GM12891 (cell line): Measurements from ENCODE around the gene IFNE.

Source experiments
- PAX5 ChIP-seq: IDR thresholded peaks from 2 replicates; pipeline ENCODE4 v1.6.1; 2011; ENCODE audit warnings: low read length, moderate library complexity, mild to moderate bottlenecking; ENCODE audit not compliant: insufficient read depth, severe bottlenecking
- POLR2A ChIP-seq: IDR thresholded peaks from 2 replicates; pipeline ENCODE4 v1.6.1; 2011; ENCODE audit warnings: low read depth, low read length, control low read depth
- POLR2AphosphoS5 ChIP-seq: IDR thresholded peaks from 2 replicates; pipeline ENCODE4 v1.6.1; 2011; ENCODE audit warnings: low read depth, low read length, control low read depth
- POU2F2 ChIP-seq: IDR thresholded peaks from 2 replicates; pipeline ENCODE4 v1.6.1; 2011; ENCODE audit warnings: low read depth, mild to moderate bottlenecking, control low read depth, low read length, moderate library complexity
- SPI1 ChIP-seq: IDR thresholded peaks from 2 replicates; pipeline ENCODE4 v1.6.1; 2011; ENCODE audit warnings: low read depth, low read length, control low read depth
- TAF1 ChIP-seq: IDR thresholded peaks from 2 replicates; pipeline ENCODE4 v1.6.1; 2011; ENCODE audit warnings: low read depth, low read length, control low read depth

DNA sequence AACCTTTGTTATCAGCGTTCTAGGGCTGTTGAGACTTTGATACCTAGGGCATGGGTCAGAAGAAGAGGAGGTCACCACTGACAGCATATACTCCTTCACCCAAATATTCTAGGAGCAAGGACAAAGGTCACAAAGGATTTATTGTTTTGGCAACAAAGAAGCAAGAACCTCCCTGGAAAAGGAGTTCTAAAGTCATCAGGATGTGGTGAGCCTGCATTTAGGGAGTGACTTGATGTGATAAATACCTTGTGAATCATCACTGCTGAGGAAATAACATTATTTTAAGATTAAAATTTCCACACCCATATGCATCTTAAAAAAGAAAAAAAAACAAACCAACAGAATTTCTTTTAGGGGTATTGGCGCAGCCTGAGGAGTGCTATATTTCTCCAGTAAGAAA is 28.0 kb downstream of the IFNE start:
- TF ChIP-seq POLR2A, result no peak
- no peak for TF ChIP-seq POLR2AphosphoS5
- no peak for TF ChIP-seq TAF1
- TF ChIP-seq SPI1, result no peak
- TF ChIP-seq POU2F2, result no peak
- no peak for TF ChIP-seq PAX5
